OCI-LY3 (cell line): ENCODE results near the gene SEC24D.

ENCODE experiments used
- H2AFZ ChIP-seq: fragments of 200-600, 300-600 bp; shearing (Covaris generic); 2 replicates; pipeline ENCODE4 v1.6.0; 2014; ENCODE audit warnings: antibody characterized with exemption, low read depth, low read length
- H3K27ac ChIP-seq: fragments of 200-600, 300-600 bp; sonication (generic); 2 replicates; pipeline ENCODE4 v1.5.1; 2014; ENCODE audit warnings: mild to moderate bottlenecking, low read length, moderate library complexity, mixed read lengths
- H3K27me3 ChIP-seq: fragments of 200-600, 300-600 bp; sonication (generic); 2 replicates; pipeline ENCODE4 v1.6.1; 2014; ENCODE audit warnings: low read depth, low read length, mixed read lengths
- H3K36me3 ChIP-seq: fragments of 200-600, 300-600 bp; sonication (generic); replicated peaks from 2 replicates; pipeline ENCODE3; 2014; ENCODE audit warnings: low read depth, low read length, mixed read lengths
- H3K4me1 ChIP-seq: fragments of 300-600, 200-600 bp; sonication (generic); 2 replicates; pipeline ENCODE4 v1.6.1; 2014; ENCODE audit warnings: low read length, mixed read lengths
- H3K4me2 ChIP-seq: fragments of 200-600, 300-600 bp; sonication (generic); 2 replicates; pipeline ENCODE4 v1.6.1; 2014; ENCODE audit warnings: low read length, mixed read lengths
- H3K4me3 ChIP-seq: fragments of 300-600, 200-600 bp; sonication (generic); 2 replicates; pipeline ENCODE4 v1.5.1; 2014; ENCODE audit warnings: antibody characterized with exemption, mild to moderate bottlenecking, low read length, moderate library complexity
- H3K79me2 ChIP-seq: fragments of 300-600, 200-600 bp; shearing (Covaris generic); 2 replicates; pipeline ENCODE4 v1.6.1; 2014; ENCODE audit warnings: mild to moderate bottlenecking, low read length, mixed read lengths
- H3K9ac ChIP-seq: fragments of 300-600, 200-600 bp; shearing (Covaris generic); 2 replicates; pipeline ENCODE4 v1.6.0; 2014; ENCODE audit warnings: mild to moderate bottlenecking, low read length, moderate library complexity
- H3K9me3 ChIP-seq: fragments of 200-600, 300-600 bp; shearing (Covaris generic); 2 replicates; pipeline ENCODE4 v1.6.1; 2014; ENCODE audit warnings: low read length, mixed read lengths; ENCODE audit not compliant: insufficient read depth
- H4K20me1 ChIP-seq: fragments of 200-600, 300-600 bp; sonication (generic); 2 replicates; pipeline ENCODE4 v1.6.1; 2016; ENCODE audit warnings: low read length, mixed read lengths; ENCODE audit not compliant: insufficient read depth
- CTCF ChIP-seq: fragments of 200-600, 300-600 bp; sonication (generic); IDR thresholded peaks from 2 replicates; pipeline ENCODE4 v1.5.1; 2014; ENCODE audit warnings: antibody characterized with exemption, low read length, low read depth
- EZH2phosphoT487 ChIP-seq: fragments of 200-600 bp; shearing (Covaris generic); IDR thresholded peaks from 2 replicates; pipeline ENCODE4 v1.6.1; 2018; ENCODE audit warnings: antibody characterized with exemption, mixed run types, low read depth

The SEC24D gene

GRCh38 chr4:118756958-118757357 is 79.0 kb downstream of the SEC24D start:
- Histone ChIP-seq H4K20me1 (peaks cover 24% of the 10 kb centered on the region), H3K27ac (no peak overlapping the region), H3K9ac (no peak overlapping the region), H3K36me3 (peaks cover 32% of the 10 kb centered on the region), H3K79me2 (0 out of 2 replicates have a peak, but pooled peaks cover 3% of the 10 kb centered on the region), H3K27me3 (no peaks in the 10 kb centered on the region), H3K4me3 (no peak overlapping the region), H3K4me2 (no peak overlapping the region), H3K9me3 (no peaks in the 10 kb centered on the region), H3K4me1 (peaks cover 26% of the 10 kb centered on the region), H2AFZ (no peak overlapping the region)
- TF ChIP-seq EZH2phosphoT487 (no peak), CTCF (no peak)

- H3K79me2 ChIP-seq, result 0 out of 2 replicates have a peak, but pooled peaks cover 3% of the 10 kb centered on the region
Observed at GRCh38 chr4:118756429-118756828, 79.5 kb downstream of the SEC24D start.

GRCh38 chr4:118755438-118756226 is 80.3 kb downstream of the SEC24D start:
- Histone ChIP-seq H3K79me2 (0 out of 2 replicates have a peak, but pooled peaks cover 3% of the 10 kb centered on the region), H4K20me1 (peaks cover 17% of the 10 kb centered on the region), H3K27ac (no peak overlapping the region), H3K9me3 (no peaks in the 10 kb centered on the region), H3K4me1 (peaks cover 16% of the 10 kb centered on the region), H3K9ac (no peak overlapping the region), H3K36me3 (peaks cover 29% of the 10 kb centered on the region), H2AFZ (no peak overlapping the region), H3K4me3 (no peak overlapping the region), H3K27me3 (no peaks in the 10 kb centered on the region), H3K4me2 (no peak overlapping the region)
- no peak for TF ChIP-seq CTCF
- TF ChIP-seq EZH2phosphoT487, result no peak

More at GRCh38 chr4:118756429-118756828, 79.5 kb downstream of the SEC24D start:
- H4K20me1 ChIP-seq, result peaks cover 20% of the 10 kb centered on the region
- no peak overlapping the region for H3K27ac ChIP-seq
- H3K27me3 ChIP-seq, result no peaks in the 10 kb centered on the region
- H2AFZ ChIP-seq, result no peak overlapping the region
- H3K4me1 ChIP-seq, result peaks cover 24% of the 10 kb centered on the region
- H3K4me2 ChIP-seq, result no peak overlapping the region
- no peaks in the 10 kb centered on the region for H3K9me3 ChIP-seq
- TF ChIP-seq EZH2phosphoT487 (no peak), CTCF (no peak)
- no peak overlapping the region for H3K9ac ChIP-seq
- H3K36me3 ChIP-seq, result peaks cover 31% of the 10 kb centered on the region
- no peak overlapping the region for H3K4me3 ChIP-seq

GRCh38 chr4:118754890-118755289 is 81.0 kb downstream of the SEC24D start:
- H3K9ac ChIP-seq, result no peak overlapping the region
- H3K9me3 ChIP-seq, result no peaks in the 10 kb centered on the region
- TF ChIP-seq EZH2phosphoT487 (no peak), CTCF (no peak)
- H2AFZ ChIP-seq, result no peak overlapping the region
- 0 out of 2 replicates have a peak, but pooled peaks cover 3% of the 10 kb centered on the region for H3K79me2 ChIP-seq
- peaks cover 29% of the 10 kb centered on the region for H3K36me3 ChIP-seq
- peaks cover 9% of the 10 kb centered on the region for H3K4me1 ChIP-seq
- no peak overlapping the region for H3K4me3 ChIP-seq
- H3K4me2 ChIP-seq, result no peak overlapping the region
- peaks cover 12% of the 10 kb centered on the region for H4K20me1 ChIP-seq
- H3K27ac ChIP-seq, result no peak overlapping the region
- H3K27me3 ChIP-seq, result no peaks in the 10 kb centered on the region
